Astrocyte of the cerebellum (primary cell): ENCODE data around the gene POLG2.

Experiments
- DNase-seq: peaks from one replicate; pipeline ENCODE4 v3.0.0-alpha.2; 2011; ENCODE audit warnings: low read depth
- H3K4me3 ChIP-seq: 2 replicates; pipeline ENCODE4 v1.5.1; 2011; ENCODE audit warnings: mild to moderate bottlenecking, low read depth, low read length, moderate library complexity
- in situ Hi-C: cut with HindIII; loops from 2 replicates; pipeline ENCODE4 v1.10.0; 2017; ENCODE audit warnings: low sequenced_read_pairs
- TF ChIP-seq, protein P1 (sequence below): IDR thresholded peaks from 2 replicates; pipeline ENCODE4 v1.5.1; 2012; ENCODE audit warnings: low read length, low read depth, moderate library complexity, mild to moderate bottlenecking; ENCODE audit errors: missing control alignments

Gene POLG2

GRCh38 chr17:64502809-64503208 is 6.0 kb upstream of the POLG2 start:
- TF ChIP-seq, protein P1, sequence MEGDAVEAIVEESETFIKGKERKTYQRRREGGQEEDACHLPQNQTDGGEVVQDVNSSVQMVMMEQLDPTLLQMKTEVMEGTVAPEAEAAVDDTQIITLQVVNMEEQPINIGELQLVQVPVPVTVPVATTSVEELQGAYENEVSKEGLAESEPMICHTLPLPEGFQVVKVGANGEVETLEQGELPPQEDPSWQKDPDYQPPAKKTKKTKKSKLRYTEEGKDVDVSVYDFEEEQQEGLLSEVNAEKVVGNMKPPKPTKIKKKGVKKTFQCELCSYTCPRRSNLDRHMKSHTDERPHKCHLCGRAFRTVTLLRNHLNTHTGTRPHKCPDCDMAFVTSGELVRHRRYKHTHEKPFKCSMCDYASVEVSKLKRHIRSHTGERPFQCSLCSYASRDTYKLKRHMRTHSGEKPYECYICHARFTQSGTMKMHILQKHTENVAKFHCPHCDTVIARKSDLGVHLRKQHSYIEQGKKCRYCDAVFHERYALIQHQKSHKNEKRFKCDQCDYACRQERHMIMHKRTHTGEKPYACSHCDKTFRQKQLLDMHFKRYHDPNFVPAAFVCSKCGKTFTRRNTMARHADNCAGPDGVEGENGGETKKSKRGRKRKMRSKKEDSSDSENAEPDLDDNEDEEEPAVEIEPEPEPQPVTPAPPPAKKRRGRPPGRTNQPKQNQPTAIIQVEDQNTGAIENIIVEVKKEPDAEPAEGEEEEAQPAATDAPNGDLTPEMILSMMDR = no peak
- no peak for DNase-seq
- in situ Hi-C loops = no loop called here
- H3K4me3 ChIP-seq = no peak overlapping the region

DNA sequence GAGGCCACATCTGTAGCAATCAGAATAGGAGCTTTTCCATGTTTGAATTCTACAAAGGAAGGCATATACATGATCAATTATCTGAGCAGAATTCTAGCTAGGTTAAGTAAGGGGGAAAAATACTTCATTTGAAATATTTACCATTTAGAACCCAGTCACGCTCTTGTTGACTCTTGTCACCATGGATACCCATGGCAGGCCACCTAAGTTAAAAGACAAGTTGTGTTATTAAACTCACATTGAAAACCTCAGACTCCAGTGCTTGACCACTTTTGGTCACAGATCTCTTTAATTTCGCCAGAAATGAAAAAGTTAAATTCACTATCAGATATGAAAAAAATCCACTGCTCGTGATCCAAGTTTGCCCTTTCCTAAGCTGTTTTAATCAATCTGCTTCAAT is 5.2 kb upstream of the POLG2 start:
- TF ChIP-seq, protein P1 = no peak
- DNase-seq = no peak
- no peak overlapping the region for H3K4me3 ChIP-seq
- in situ Hi-C loops = no loop called here

DNA sequence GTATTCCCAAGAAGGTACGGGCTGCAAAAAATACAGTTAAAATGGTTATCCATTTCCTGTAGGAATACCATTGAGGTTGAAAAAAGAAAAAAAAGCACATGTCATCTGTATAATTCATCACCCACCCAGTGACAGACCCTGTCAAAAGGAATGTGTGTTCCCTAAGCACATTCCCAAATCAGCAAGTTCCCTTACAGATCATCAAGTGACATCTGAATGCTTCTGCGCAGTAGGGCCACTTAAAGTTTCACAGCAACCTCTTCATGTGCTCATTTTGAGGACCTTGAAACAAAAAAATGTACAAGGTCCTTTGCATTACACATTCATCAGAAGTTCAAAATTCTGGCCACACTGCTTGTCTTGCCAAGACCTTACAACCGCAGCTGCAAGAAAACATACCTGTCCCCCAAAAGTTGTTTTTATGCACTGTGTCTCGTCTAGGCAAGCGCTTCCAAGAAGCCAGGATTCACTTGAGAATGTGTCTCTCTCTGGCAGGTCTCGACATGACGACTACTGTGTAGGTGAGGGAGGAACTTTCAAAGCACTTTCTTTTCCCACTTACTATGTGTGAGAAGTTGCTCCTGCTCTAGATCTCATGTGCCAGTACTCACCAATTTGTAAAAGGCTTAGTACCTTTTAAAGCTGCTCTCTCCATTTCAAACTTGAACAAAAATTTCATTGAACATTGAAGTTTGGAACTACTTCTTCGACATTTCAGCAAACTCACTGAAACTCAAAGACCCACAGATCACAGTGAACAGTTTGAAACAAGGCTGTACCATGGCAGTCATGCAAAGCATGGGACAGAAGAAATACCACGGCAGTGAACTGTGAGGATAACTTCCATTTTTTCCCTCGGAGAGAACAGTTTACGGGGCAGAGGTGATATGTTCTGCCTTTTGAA is 4.3 kb upstream of the POLG2 start:
- DNase-seq = no peak
- in situ Hi-C loops = no loop called here
- H3K4me3 ChIP-seq = no peak overlapping the region
- TF ChIP-seq, protein P1 = no peak

DNA sequence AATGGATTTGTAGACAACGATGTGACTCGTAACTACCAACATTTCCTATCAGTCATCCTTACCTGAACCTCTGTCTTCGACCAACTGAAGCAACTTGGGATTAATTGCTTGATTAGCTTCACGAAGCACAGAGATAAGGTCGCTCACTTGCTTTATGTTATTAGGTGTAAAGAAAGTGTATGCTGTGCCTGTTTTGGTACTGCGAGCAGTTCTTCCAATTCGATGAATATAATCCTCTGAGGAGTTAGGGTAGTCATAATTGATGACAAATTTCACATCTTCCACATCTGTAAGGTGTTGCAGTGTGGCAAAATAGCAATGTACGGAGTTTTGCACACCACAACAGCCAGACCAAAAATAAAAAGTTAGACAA is 3.6 kb upstream of the POLG2 start:
- in situ Hi-C loops = no loop called here
- H3K4me3 ChIP-seq = no peak overlapping the region
- no peak for DNase-seq
- TF ChIP-seq, protein P1 = no peak

DNA sequence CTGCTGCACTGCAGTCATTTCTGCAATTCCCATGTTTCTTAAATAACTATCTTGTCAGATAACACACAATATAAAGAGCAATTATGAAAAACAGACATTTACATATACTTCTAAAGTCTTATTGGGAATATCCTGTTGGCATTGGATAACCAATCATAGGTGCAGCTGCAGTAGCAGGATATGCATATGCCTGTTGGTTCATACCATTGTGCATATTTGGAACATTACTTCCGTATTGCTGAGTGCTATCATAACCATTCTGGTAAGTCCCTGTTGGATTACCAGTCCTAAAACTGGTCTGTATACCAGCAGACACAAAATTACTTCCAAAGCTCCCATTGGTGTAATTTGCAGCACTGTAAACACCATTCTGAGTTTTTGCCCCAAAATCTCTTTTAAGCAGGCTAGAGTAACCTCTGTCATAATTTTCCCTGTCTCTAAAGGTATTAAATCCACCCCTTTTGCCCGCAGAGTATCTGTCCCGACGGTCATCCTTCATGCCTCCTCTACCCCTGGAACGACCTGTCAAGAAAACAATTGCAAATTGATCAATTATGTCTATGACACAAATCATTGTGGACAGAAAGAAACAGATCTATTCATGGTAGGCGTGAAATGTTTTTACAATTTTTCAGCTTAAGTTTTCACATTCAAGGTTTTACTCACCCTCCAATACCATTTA is 3.1 kb upstream of the POLG2 start:
- in situ Hi-C loops = loop anchor here (10.0 kb wide), 1 partner anchor 195 kb away; no protein-coding TSS in a partner anchor
- H3K4me3 ChIP-seq = no peak overlapping the region
- no peak for DNase-seq
- TF ChIP-seq, protein P1 = no peak

GRCh38 chr17:64498308-64499203 is 1.7 kb upstream of the POLG2 start:
- TF ChIP-seq, protein P1 = no peak
- in situ Hi-C loops = loop anchor here (10.0 kb wide), 1 partner anchor 194 kb away; no protein-coding TSS in a partner anchor
- DNase-seq = no peak
- no peak overlapping the region for H3K4me3 ChIP-seq
